IMR-90 (cell line): ENCODE results near the gene PMM1. TPM values are rescaled to one million over a fixed set of nuclear protein-coding genes. Genes with fewer than 3 reads are reported as not detected.

ENCODE experiments used
- ATAC-seq: fragments of 200-7000 bp; cut with Tn5 transposase; 2 replicates; pipeline ENCODE4 v1.9.1; 2020; ENCODE audit warnings: low read depth, mild to moderate bottlenecking, moderate library complexity
- BruUV-seq: library from RNA; stranded (reverse); fragments of 400-500 nt; replicated peaks from 2 replicates; lab custom pipeline; 2021; lab: Mats Ljungman, UMichigan
- CTCF ChIA-PET: fragments of 300-600 bp; formaldehyde crosslinking; extraction: SDS; loops from one replicate; lab custom pipeline; 2021; ENCODE audit warnings: antibody characterized with exemption; lab: Yijun Ruan, JAX
- POLR2A ChIA-PET: fragments of 300-600 bp; sonication (Branson Sonifier 250); formaldehyde crosslinking; loops from one replicate; lab custom pipeline; 2022; ENCODE audit warnings: antibody characterized with exemption; ENCODE audit not compliant: unreplicated experiment; lab: Charles Lee
- DNase-seq: peaks from one replicate; pipeline ENCODE4 v3.0.0; 2013
- H2AFZ ChIP-seq: replicated peaks from 2 replicates; pipeline ENCODE3; 2013; ENCODE audit warnings: low read length, mild to moderate bottlenecking; ENCODE audit not compliant: poor library complexity
- H2AK5ac ChIP-seq: 2 replicates; pipeline ENCODE4 v1.6.1; 2013; ENCODE audit warnings: low read depth, low read length, inconsistent platforms
- H2AK9ac ChIP-seq: replicated peaks from 2 replicates; pipeline ENCODE3; 2013; ENCODE audit warnings: mild to moderate bottlenecking, low read depth, low read length, moderate library complexity; ENCODE audit not compliant: poor library complexity
- H2BK120ac ChIP-seq: 2 replicates; pipeline ENCODE4 v1.6.1; 2013; ENCODE audit warnings: low read depth, low read length, inconsistent platforms
- H2BK15ac ChIP-seq: 3 replicates; pipeline ENCODE4 v1.6.1; 2013; ENCODE audit warnings: low read depth, low read length, inconsistent platforms
- H2BK20ac ChIP-seq: 2 replicates; pipeline ENCODE4 v1.6.1; 2013; ENCODE audit warnings: low read depth, mild to moderate bottlenecking, inconsistent platforms, low read length, moderate library complexity
- H2BK5ac ChIP-seq: 2 replicates; pipeline ENCODE4 v1.6.1; 2013; ENCODE audit warnings: mild to moderate bottlenecking, low read depth, low read length, inconsistent platforms; ENCODE audit not compliant: poor library complexity, severe bottlenecking
- H3K14ac ChIP-seq: replicated peaks from 2 replicates; pipeline ENCODE4 v1.6.1; 2013; ENCODE audit warnings: low read depth, low read length, inconsistent platforms
- H3K18ac ChIP-seq: 2 replicates; pipeline ENCODE4 v1.6.1; 2013; ENCODE audit warnings: low read depth, low read length, control low read depth
- H3K23ac ChIP-seq: 2 replicates; pipeline ENCODE4 v1.6.1; 2013; ENCODE audit warnings: low read depth, low read length, inconsistent platforms
- H3K27ac ChIP-seq: 2 replicates; pipeline ENCODE4 v1.5.1; 2013; ENCODE audit warnings: mild to moderate bottlenecking, control low read depth, low read length; ENCODE audit not compliant: insufficient read depth
- H3K27me3 ChIP-seq: 2 replicates; pipeline ENCODE4 v1.6.1; 2013; ENCODE audit warnings: low read length; ENCODE audit not compliant: control insufficient read depth, insufficient read depth
- H3K36me3 ChIP-seq: 2 replicates; pipeline ENCODE4 v1.6.1; 2013; ENCODE audit warnings: low read length, mixed read lengths; ENCODE audit not compliant: control insufficient read depth, insufficient read depth
- H3K4ac ChIP-seq: 2 replicates; pipeline ENCODE4 v1.6.1; 2013; ENCODE audit warnings: low read depth, low read length, inconsistent platforms
- H3K4me1 ChIP-seq: 2 replicates; pipeline ENCODE4 v1.6.1; 2013; ENCODE audit warnings: low read length, mixed read lengths; ENCODE audit not compliant: control insufficient read depth, insufficient read depth
- H3K4me2 ChIP-seq: 2 replicates; pipeline ENCODE4 v1.6.1; 2013; ENCODE audit warnings: low read depth, mild to moderate bottlenecking, control low read depth, low read length, moderate library complexity
- H3K4me3 ChIP-seq: 2 replicates; pipeline ENCODE4 v1.5.1; 2013; ENCODE audit warnings: low read depth, mild to moderate bottlenecking, control low read depth, low read length, moderate library complexity; ENCODE audit not compliant: insufficient read depth
- H3K56ac ChIP-seq: 2 replicates; pipeline ENCODE4 v1.6.1; 2013; ENCODE audit warnings: low read length, inconsistent platforms; ENCODE audit not compliant: insufficient read depth; ENCODE audit errors: extremely low read depth
- H3K79me1 ChIP-seq, 2 experiments: 2 replicates each; pipeline ENCODE4 v1.6.1; 2013; ENCODE audit warnings: low read length in 2 of 2, inconsistent platforms in 1 of 2, low read depth in 1 of 2
- H3K9ac ChIP-seq: 2 replicates; pipeline ENCODE4 v1.6.1; 2013; ENCODE audit warnings: low read depth, low read length, control low read depth
- H3K9me1 ChIP-seq: 2 replicates; pipeline ENCODE4 v1.6.1; 2013; ENCODE audit warnings: low read length, inconsistent platforms; ENCODE audit not compliant: insufficient read depth
- H3K9me3 ChIP-seq: 2 replicates; pipeline ENCODE4 v1.6.1; 2013; ENCODE audit warnings: low read length; ENCODE audit not compliant: control insufficient read depth, insufficient read depth
- H4K20me1 ChIP-seq: 2 replicates; pipeline ENCODE4 v1.6.1; 2013; ENCODE audit warnings: low read length, inconsistent platforms; ENCODE audit not compliant: insufficient read depth
- H4K5ac ChIP-seq: 2 replicates; pipeline ENCODE4 v1.6.1; 2013; ENCODE audit warnings: mild to moderate bottlenecking, low read depth, low read length, control low read depth
- H4K8ac ChIP-seq, 2 experiments: 2 replicates each; pipeline ENCODE4 v1.6.1; 2013; ENCODE audit warnings: low read depth in 2 of 2, low read length in 2 of 2, control low read depth in 1 of 2, inconsistent platforms in 1 of 2
- H4K91ac ChIP-seq: 2 replicates; pipeline ENCODE4 v1.6.1; 2013; ENCODE audit warnings: low read depth, low read length, inconsistent platforms; ENCODE audit not compliant: insufficient read depth
- CHD1 ChIP-seq: IDR thresholded peaks from 2 replicates; pipeline ENCODE4 v1.6.1; 2012; ENCODE audit warnings: low read depth, low read length, improper control_type of control experiment
- SMC3 ChIP-seq: fragments of 150-350 bp; IDR thresholded peaks from 2 replicates; pipeline ENCODE4 v1.6.1; 2016; ENCODE audit warnings: low read depth, mild to moderate bottlenecking, antibody characterized with exemption, low read length, moderate library complexity
- WGBS, 2 experiments: methylation state at CpG; one replicate each; pipeline versions ENCODE4 v1.1.5 to v1.1.7; 2013; ENCODE audit warnings: missing lambda C conversion rate in 2 of 2; ENCODE audit not compliant: insufficient read length in 1 of 2; ENCODE audit errors: extremely low coverage in 2 of 2; 5-methylcytosine and 5-hydroxymethylcytosine counted together
- dilution Hi-C: fragments of 300-500 bp; cut with HindIII; formaldehyde crosslinking; loops from one replicate; pipeline ENCODE4 v1.14.3; 2018; ENCODE audit warnings: low sequenced_read_pairs; ENCODE audit not compliant: unreplicated experiment
- in situ Hi-C: fragments of 300-500 bp; cut with MboI; formaldehyde crosslinking; loops from 3 replicates; pipeline ENCODE4 v1.14.3; 2019; ENCODE audit warnings: low sequenced_read_pairs, inconsistent platforms, mixed read lengths
- intact Hi-C: fragments of 100-400 bp; cut with micrococcal nuclease; formaldehyde crosslinking; loops from 2 replicates; pipeline ENCODE4 v1.10.0; 2022
- polyA plus RNA-seq, 3 experiments: library from polyadenylated mRNA; depleted of rRNA; stranded (reverse); fragments of >200 nt; gene quantifications; 2 replicates each; pipeline ENCODE4 v1.2.3, GENCODE V29; 2012; ENCODE audit warnings: low replicate concordance in 1 of 3
- total RNA-seq: library from RNA; depleted of rRNA; stranded (reverse); fragments of >200 nt; gene quantifications from 2 replicates; pipeline ENCODE4 v1.2.3, GENCODE V29; 2012

The PMM1 gene
- total and polyA plus RNA-seq, 2 of the 4 experiments (the other 2 are of a cell fraction) = 22.8 to 92.8 TPM

- ATAC-seq (no peak), DNase-seq (no peak)
- Histone ChIP-seq H3K4me1 (peaks cover 11% of the 10 kb centered on the region), H3K9ac (no peak overlapping the region), H3K23ac (no peak overlapping the region), H3K36me3 (peaks cover 27% of the 10 kb centered on the region), H2AK5ac (no peak overlapping the region), H3K27ac (no peak overlapping the region), H3K9me1 (peaks cover 24% of the 10 kb centered on the region), H2AK9ac (no peak overlapping the region), H4K8ac (no peak overlapping the region), H4K20me1 (peaks cover 57% of the 10 kb centered on the region), H2BK120ac (no peak overlapping the region), H3K56ac (no peak overlapping the region), H3K4me2 (no peak overlapping the region), H3K18ac (no peak overlapping the region), H2BK20ac (no peak overlapping the region), H3K4ac (no peak overlapping the region), H2BK5ac (no peak overlapping the region), H2AFZ (no peak overlapping the region), H3K14ac (no peak overlapping the region), H3K4me3 (no peak overlapping the region), H3K79me1 (peaks cover 12 to 71% of the 10 kb centered on the region in 2 experiments), H2BK15ac (no peak overlapping the region), H4K5ac (no peak overlapping the region), H3K27me3 (no peaks in the 10 kb centered on the region), H3K9me3 (no peaks in the 10 kb centered on the region), H4K91ac (no peak overlapping the region)
- no peak for TF ChIP-seq CHD1
- TF ChIP-seq SMC3 = no peak
- WGBS, 2 experiments = 93% methylated on average over 8 of the region's 8 CpGs; no CpG with 5 or more reads in 1 of the 2 experiments
- intact Hi-C loops (no loop called here), dilution Hi-C loops (no loop called here), in situ Hi-C loops (no loop called here)
- POLR2A ChIA-PET = interaction anchor here (0.6 kb wide), 1 partner anchor 93 kb away, joined by 4 read pairs; no protein-coding TSS in a partner anchor
- BruUV-seq = no TSS peak
- CTCF ChIA-PET = no interaction called here
These were observed 51.1 kb downstream of the PMM1 start for GRCh38 chr22:41538583-41538982.
